Smooth muscle cell (in vitro differentiated cells): ENCODE measurements around the gene REXO1. TPM values are rescaled to one million over a fixed set of nuclear protein-coding genes. Genes with fewer than 3 reads are reported as not detected.

Source experiments
- DNase-seq: peaks from one replicate; lab custom pipeline; 2025; ENCODE audit not compliant: unreplicated experiment; lab: John Stamatoyannopoulos, UW
- H2AFZ ChIP-seq: fragments of 200-600 bp; sonication (generic); 2 replicates; pipeline ENCODE4 v1.6.0; 2016; ENCODE audit warnings: antibody characterized with exemption, low read depth, mild to moderate bottlenecking
- H3F3A ChIP-seq: fragments of 200-600 bp; sonication (generic); 2 replicates; pipeline ENCODE4 v1.6.0; 2017; ENCODE audit warnings: antibody characterized with exemption, low read depth
- H3K27ac ChIP-seq: fragments of 200-600 bp; sonication (generic); 2 replicates; pipeline ENCODE4 v1.5.1; 2016; ENCODE audit warnings: low read depth, mild to moderate bottlenecking
- H3K27me3 ChIP-seq: fragments of 200-600 bp; sonication (generic); 2 replicates; pipeline ENCODE4 v1.6.1; 2016; ENCODE audit warnings: low read depth, mild to moderate bottlenecking
- H3K36me3 ChIP-seq: fragments of 200-600 bp; sonication (generic); 2 replicates; pipeline ENCODE4 v1.5.1; 2016; ENCODE audit warnings: low read depth
- H3K4me1 ChIP-seq: fragments of 200-600 bp; sonication (generic); 2 replicates; pipeline ENCODE4 v1.5.1; 2016; ENCODE audit warnings: low read depth
- H3K4me2 ChIP-seq: fragments of 200-600 bp; sonication (generic); 2 replicates; pipeline ENCODE4 v1.6.0; 2016; ENCODE audit warnings: mild to moderate bottlenecking
- H3K4me3 ChIP-seq: fragments of 200-600 bp; sonication (generic); 2 replicates; pipeline ENCODE4 v1.5.1; 2016; ENCODE audit warnings: mild to moderate bottlenecking
- H3K79me2 ChIP-seq: fragments of 200-600 bp; sonication (generic); 2 replicates; pipeline ENCODE4 v1.6.0; 2016; ENCODE audit warnings: low read depth, mild to moderate bottlenecking
- H3K9ac ChIP-seq: fragments of 200-600 bp; sonication (generic); 2 replicates; pipeline ENCODE4 v1.6.0; 2016; ENCODE audit warnings: low read depth
- H3K9me3 ChIP-seq: fragments of 200-600 bp; sonication (generic); replicated peaks from 2 replicates; pipeline ENCODE4 v1.5.1; 2016; ENCODE audit warnings: low read depth
- H4K20me1 ChIP-seq: fragments of 200-600 bp; sonication (generic); 2 replicates; pipeline ENCODE4 v1.6.0; 2016; ENCODE audit warnings: low read depth
- CTCF ChIP-seq: fragments of 200-600 bp; sonication (generic); IDR thresholded peaks from 2 replicates; pipeline ENCODE4 v1.5.1; 2017; ENCODE audit warnings: borderline replicate concordance, mild to moderate bottlenecking, antibody characterized with exemption; ENCODE audit not compliant: insufficient read depth, poor library complexity, severe bottlenecking
- WGBS: methylation state at CpG from one replicate; pipeline ENCODE4 v1.1.7; 2016; ENCODE audit warnings: low lambda C conversion rate; 5-methylcytosine and 5-hydroxymethylcytosine counted together
- polyA plus RNA-seq: library from polyadenylated mRNA; unstranded; fragments of >200 nt; fragmentation: Nextera tagmentation; extraction: Ambion mirVana; gene quantifications from 2 replicates; pipeline ENCODE4 v1.2.1, GENCODE V29; 2016
- total RNA-seq: library from RNA; depleted of rRNA; stranded (reverse); fragments of >200 nt; gene quantifications from 2 replicates; pipeline ENCODE4 v1.2.3, GENCODE V29; 2014

Gene REXO1
- total and polyA plus RNA-seq, 2 experiments from 2014 or later, result 10.6 to 11.6 TPM

GRCh38 chr19:1847684-1848398 lies 442 bp downstream of the REXO1 start:
- Histone ChIP-seq H2AFZ (no peak overlapping the region), H3K36me3 (no peaks in the 10 kb centered on the region), H3K79me2 (peaks cover 56% of the 10 kb centered on the region), H3K27ac (peak overlapping the region; percentile 100), H3K4me3 (peak overlapping the region; percentile 93), H3K9me3 (no peaks in the 10 kb centered on the region), H3K4me2 (peak overlapping the region; percentile 100), H3K9ac (peak overlapping the region; percentile 100), H3K4me1 (peaks cover 11% of the 10 kb centered on the region), H3F3A (peaks cover 12% of the 10 kb centered on the region), H4K20me1 (peaks cover 60% of the 10 kb centered on the region), H3K27me3 (no peaks in the 10 kb centered on the region)
- 2% methylated on average over 52 of the region's 72 CpGs for WGBS
- TF ChIP-seq CTCF, result no peak
- DNase-seq, result no peak

GRCh38 chr19:1847348-1847683 lies 967 bp downstream of the REXO1 start:
- no peak for TF ChIP-seq CTCF
- Histone ChIP-seq H3K4me3 (peak overlapping the region; percentile 93), H2AFZ (no peak overlapping the region), H3K79me2 (peaks cover 58% of the 10 kb centered on the region), H3K27me3 (no peaks in the 10 kb centered on the region), H3K9ac (peak overlapping the region; percentile 100), H3K36me3 (no peaks in the 10 kb centered on the region), H3K4me1 (peaks cover 11% of the 10 kb centered on the region), H3K4me2 (peak overlapping the region; percentile 100), H3F3A (peaks cover 12% of the 10 kb centered on the region), H3K9me3 (no peaks in the 10 kb centered on the region), H3K27ac (peak overlapping the region; percentile 100), H4K20me1 (peaks cover 60% of the 10 kb centered on the region)
- DNase-seq, result no peak
- WGBS, result 18% methylated on average over 12 of the region's 12 CpGs

GRCh38 chr19:1846517-1847204 lies 1.6 kb downstream of the REXO1 start:
- Histone ChIP-seq H4K20me1 (peaks cover 64% of the 10 kb centered on the region), H3F3A (peaks cover 12% of the 10 kb centered on the region), H3K4me3 (peak overlapping the region; percentile 93), H2AFZ (no peak overlapping the region), H3K79me2 (peaks cover 63% of the 10 kb centered on the region), H3K9ac (peak overlapping the region; percentile 100), H3K9me3 (no peaks in the 10 kb centered on the region), H3K4me1 (peaks cover 11% of the 10 kb centered on the region), H3K27ac (peak overlapping the region; percentile 100), H3K27me3 (no peaks in the 10 kb centered on the region), H3K36me3 (no peaks in the 10 kb centered on the region), H3K4me2 (peak overlapping the region; percentile 100)
- WGBS, result 92% methylated on average over 29 of the region's 29 CpGs
- TF ChIP-seq CTCF, result no peak
- no peak for DNase-seq
